Activated CD4-positive, alpha-beta T cell treated with anti-CD3 and anti-CD28 coated beads, Interleukin-2, amount 10 ng/mL, durations not matched to agents 24 days and 14 days (primary cell): ENCODE data around the gene ABHD18. TPM values are rescaled to one million over a fixed set of nuclear protein-coding genes. Genes with fewer than 3 reads are reported as not detected.
"Not testable (repeated sequence)": the region's sequence is repeated elsewhere in the genome, so short reads cannot be mapped to it uniquely, and the experiment has no call there.

Experiments
- DNase-seq: peaks from one replicate; pipeline ENCODE4 v3.0.0; 2022
- H3K27ac Mint-ChIP-seq: one replicate; pipeline ENCODE4 v1.8.0; 2022; ENCODE audit warnings: mild to moderate bottlenecking, mixed read lengths
- H3K27me3 Mint-ChIP-seq: one replicate; pipeline ENCODE4 v1.8.0; 2022; ENCODE audit warnings: mixed read lengths
- H3K36me3 Mint-ChIP-seq: one replicate; pipeline ENCODE4 v1.8.0; 2022; ENCODE audit warnings: low read depth, mild to moderate bottlenecking, mixed read lengths
- H3K4me1 Mint-ChIP-seq: one replicate; pipeline ENCODE4 v1.8.0; 2021; ENCODE audit warnings: mixed read lengths
- H3K4me3 Mint-ChIP-seq: one replicate; pipeline ENCODE4 v1.8.0; 2022; ENCODE audit warnings: mild to moderate bottlenecking, moderate library complexity, mixed read lengths
- H3K9me3 Mint-ChIP-seq: one replicate; pipeline ENCODE4 v1.8.0; 2021; ENCODE audit warnings: mixed read lengths
- intact Hi-C: fragments of 100-400 bp; cut with micrococcal nuclease; formaldehyde crosslinking; loops from one replicate; pipeline ENCODE4 v1.15.1; 2023
- total RNA-seq: library from RNA; stranded (reverse); gene quantifications from 2 replicates; pipeline ENCODE4 v1.2.3, GENCODE V29; 2022

Gene ABHD18
- total RNA-seq, 1 donor from 2014 or later: 18.5 TPM

DNA sequence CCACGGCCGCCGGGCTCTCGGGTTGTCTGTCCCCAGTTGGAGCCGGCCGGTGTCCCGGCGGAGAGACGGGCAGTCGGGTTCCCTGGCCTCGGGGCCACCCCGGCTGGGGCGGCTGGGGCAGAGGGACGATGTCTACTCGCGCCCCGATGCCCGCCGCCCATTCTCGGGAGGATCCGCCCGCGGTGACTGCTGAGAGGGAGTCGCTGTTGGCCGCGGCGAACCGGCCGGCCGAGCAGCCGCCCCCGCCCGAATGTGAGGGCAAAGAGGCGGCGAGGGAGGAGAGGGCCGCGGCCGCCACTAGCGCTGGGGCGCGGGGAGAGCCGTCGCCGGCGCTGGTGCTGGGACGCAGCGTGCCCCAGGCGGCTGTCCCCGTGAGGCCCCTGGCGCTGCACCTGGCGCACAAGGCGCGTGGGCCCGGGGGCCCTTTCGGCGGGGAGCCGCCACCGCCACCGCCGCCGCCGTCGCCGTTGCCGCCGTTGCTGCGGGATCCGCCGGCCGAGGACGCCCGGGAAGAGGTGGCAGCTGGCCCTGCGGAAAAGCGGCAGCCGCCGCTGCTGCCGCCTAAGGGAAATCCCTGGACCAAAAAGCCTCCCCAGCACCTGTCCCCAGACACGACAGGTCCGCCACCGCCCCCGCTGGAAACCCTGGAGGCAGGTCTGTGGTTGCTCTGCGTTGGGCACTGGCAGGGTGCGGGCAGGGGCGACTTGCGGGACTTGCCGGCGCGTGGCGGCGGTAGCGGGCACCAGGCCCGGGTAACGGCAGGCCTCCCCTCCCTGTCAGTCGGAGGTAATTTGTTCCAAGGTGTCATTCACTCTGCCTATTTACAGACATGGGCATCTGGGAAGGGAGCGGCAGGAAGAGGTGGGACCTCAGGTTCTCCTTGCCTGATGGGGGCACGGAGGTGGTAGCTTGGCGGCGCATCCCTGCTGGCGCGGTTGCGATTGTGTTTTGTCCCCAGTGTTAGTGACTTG lies 96.6 kb downstream of the ABHD18 start:
- Mint-ChIP-seq H3K4me1 (peaks cover 11% of the 10 kb centered on the region), H3K4me3 (peak overlapping the region; percentile 90), H3K27me3 (peaks cover 2% of the 10 kb centered on the region), H3K27ac (peak overlapping the region; percentile 81), H3K36me3 (peaks cover 2% of the 10 kb centered on the region), H3K9me3 (no peaks in the 10 kb centered on the region)
- intact Hi-C loops: loop anchor here (1.0 to 10.0 kb wide), 6 partner anchors 97 to 1033 kb away; partner anchors contain the start of genes ABHD18, C4orf33, HSPA4L and MFSD8
- DNase-seq: peak; percentile 88

DNA sequence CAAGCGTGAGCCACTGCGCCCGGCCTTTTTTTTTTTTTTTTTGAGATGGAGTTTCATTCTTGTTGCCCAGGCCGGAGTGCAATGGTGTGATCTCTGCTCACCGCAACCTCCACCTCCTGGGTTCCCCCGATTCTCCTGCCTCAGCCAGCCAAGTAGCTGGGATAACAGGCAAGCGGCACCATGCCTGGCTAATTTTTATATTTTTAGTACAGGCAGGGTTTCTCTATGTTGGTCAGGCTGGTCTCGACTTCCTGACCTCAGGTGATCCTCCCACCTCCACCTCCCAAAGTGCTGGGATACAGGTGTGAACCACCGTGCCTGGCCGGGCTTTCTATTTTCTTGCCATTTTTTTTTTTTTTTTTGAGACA lies 101.2 kb downstream of the ABHD18 start:
- intact Hi-C loops: loop anchor here (10.0 kb wide), 1 partner anchor 1028 kb away; the partner anchor contains the start of genes C4orf33 and SCLT1
- H3K27me3 Mint-ChIP-seq, DNase-seq, H3K9me3 Mint-ChIP-seq, H3K27ac Mint-ChIP-seq, H3K36me3 Mint-ChIP-seq, H3K4me3 Mint-ChIP-seq, H3K4me1 Mint-ChIP-seq: not testable (repeated sequence)

DNA sequence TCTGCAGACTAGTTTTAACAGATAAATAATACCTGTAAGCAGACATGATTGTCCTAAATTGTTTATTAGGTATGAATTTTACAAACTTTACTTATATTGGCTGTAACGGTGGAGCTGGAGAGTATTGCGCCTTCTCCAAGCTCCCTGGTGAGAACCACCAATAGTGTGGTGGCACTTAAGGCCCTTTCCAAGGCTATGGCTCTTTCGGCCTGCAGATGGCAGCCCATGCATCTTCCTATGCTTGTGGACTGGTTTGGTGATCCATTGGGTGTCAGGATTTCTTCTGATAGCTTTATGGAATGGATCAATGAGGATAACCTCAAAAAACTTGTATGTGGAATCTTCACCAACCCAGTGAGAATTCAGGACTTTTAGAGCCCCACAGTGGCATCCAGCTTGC lies 103.7 kb downstream of the ABHD18 start:
- peak; percentile 65 for DNase-seq
- no peaks in the 10 kb centered on the region for H3K27me3 Mint-ChIP-seq
- intact Hi-C loops: loop anchor here (10.0 kb wide), 1 partner anchor 1026 kb away; the partner anchor contains the start of genes C4orf33 and SCLT1
- no peak overlapping the region for H3K4me3 Mint-ChIP-seq
- H3K4me1 Mint-ChIP-seq: peaks cover 5% of the 10 kb centered on the region
- H3K9me3 Mint-ChIP-seq: no peaks in the 10 kb centered on the region
- no peak overlapping the region for H3K27ac Mint-ChIP-seq
- no peaks in the 10 kb centered on the region for H3K36me3 Mint-ChIP-seq

- Mint-ChIP-seq H3K9me3 (no peaks in the 10 kb centered on the region), H3K4me1 (peaks cover 2% of the 10 kb centered on the region)
Measured at GRCh38 chr4:128076464-128076863, 111.3 kb downstream of the ABHD18 start.

More at GRCh38 chr4:128076464-128076863, 111.3 kb downstream of the ABHD18 start:
- Mint-ChIP-seq H3K27me3 (no peaks in the 10 kb centered on the region), H3K27ac (no peak overlapping the region), H3K36me3 (peaks cover 31% of the 10 kb centered on the region), H3K4me3 (no peak overlapping the region)
- intact Hi-C loops: no loop called here
- DNase-seq: no peak

Other genes with a start within 250 kb of the ABHD18 start
- not detected in 2 replicates for gene SLC25A31, start 235.0 kb upstream of the ABHD18 start, total RNA-seq
- 1.3 and 1.7 TPM in 2 replicates for gene HSPA4L, start 183.1 kb upstream of the ABHD18 start, total RNA-seq
- gene PLK4, start 84.5 kb upstream of the ABHD18 start, total RNA-seq: 44.5 and 44.7 TPM in 2 replicates
- 21.5 and 21.8 TPM in 2 replicates for gene MFSD8, start 233 bp upstream of the ABHD18 start, total RNA-seq
- 31.1 and 32.6 TPM in 2 replicates for gene LARP1B, start 95.9 kb downstream of the ABHD18 start, total RNA-seq